GM23338 (cell line): ENCODE measurements around the gene GVQW3. TPM values are rescaled to one million over a fixed set of nuclear protein-coding genes. Genes with fewer than 3 reads are reported as not detected.

Experiments used
- ATAC-seq: fragments of 200-7000 bp; cut with Tn5 transposase; 3 replicates; pipeline ENCODE4 v1.9.1; 2020
- DNase-seq: peaks from one replicate; pipeline ENCODE4 v3.0.0-alpha.2; 2015; ENCODE audit warnings: low spot score
- H2AFZ ChIP-seq: fragments of 200-600 bp; sonication (generic); 2 replicates; pipeline ENCODE4 v1.8.0; 2016; ENCODE audit warnings: antibody characterized with exemption, mild to moderate bottlenecking, moderate library complexity
- H3F3A ChIP-seq: fragments of 200-600 bp; sonication (generic); replicated peaks from 2 replicates; pipeline ENCODE4 v1.8.0; 2017; ENCODE audit warnings: antibody characterized with exemption, mixed run types, low read depth
- H3K27ac ChIP-seq: fragments of 200-600 bp; sonication (generic); 2 replicates; pipeline ENCODE4 v1.6.1; 2016; ENCODE audit warnings: low read depth
- H3K27me3 ChIP-seq: fragments of 200-600 bp; sonication (generic); 2 replicates; pipeline ENCODE4 v1.8.0; 2016; ENCODE audit warnings: mild to moderate bottlenecking, mixed run types, moderate library complexity; ENCODE audit not compliant: insufficient read depth
- H3K36me3 ChIP-seq: fragments of 200-600 bp; sonication (generic); 2 replicates; pipeline ENCODE4 v1.8.0; 2016; ENCODE audit warnings: mild to moderate bottlenecking; ENCODE audit not compliant: insufficient read depth
- H3K4me1 ChIP-seq: fragments of 200-600 bp; sonication (generic); 2 replicates; pipeline ENCODE4 v1.8.0; 2016; ENCODE audit warnings: mild to moderate bottlenecking, moderate library complexity; ENCODE audit not compliant: insufficient read depth
- H3K4me2 ChIP-seq: fragments of 200-600 bp; sonication (generic); 2 replicates; pipeline ENCODE4 v1.7.1; 2017; ENCODE audit warnings: mixed run types
- H3K4me3 ChIP-seq: fragments of 200-600 bp; sonication (generic); 2 replicates; pipeline ENCODE4 v1.6.1; 2016; ENCODE audit warnings: mixed run types
- H3K79me2 ChIP-seq: fragments of 200-600 bp; sonication (generic); replicated peaks from 2 replicates; pipeline ENCODE4 v1.8.0; 2017; ENCODE audit warnings: mild to moderate bottlenecking; ENCODE audit not compliant: insufficient read depth
- H3K9me2 ChIP-seq: fragments of 200-600 bp; sonication (generic); 2 replicates; pipeline ENCODE4 v1.8.0; 2017; ENCODE audit not compliant: insufficient read depth
- H4K20me1 ChIP-seq: fragments of 200-600 bp; sonication (generic); replicated peaks from 2 replicates; pipeline ENCODE4 v1.8.0; 2017; ENCODE audit warnings: mild to moderate bottlenecking; ENCODE audit not compliant: insufficient read depth
- H3K27ac Mint-ChIP-seq: 2 replicates; pipeline ENCODE4 v1.8.0; 2020; ENCODE audit warnings: inconsistent platforms, mild to moderate bottlenecking, moderate library complexity, mixed read lengths
- H3K27me3 Mint-ChIP-seq: 3 replicates; pipeline ENCODE4 v1.8.0; 2022; ENCODE audit warnings: low read depth, mild to moderate bottlenecking, moderate library complexity, mixed read lengths, inconsistent platforms; ENCODE audit not compliant: insufficient read depth, poor library complexity
- H3K36me3 Mint-ChIP-seq: 3 replicates; pipeline ENCODE4 v1.8.0; 2021; ENCODE audit warnings: low read depth, mild to moderate bottlenecking, inconsistent platforms, moderate library complexity, mixed read lengths
- H3K4me1 Mint-ChIP-seq: 3 replicates; pipeline ENCODE4 v1.8.0; 2020; ENCODE audit warnings: mild to moderate bottlenecking, inconsistent platforms, mixed read lengths
- H3K4me3 Mint-ChIP-seq: 3 replicates; pipeline ENCODE4 v1.8.0; 2021; ENCODE audit warnings: moderate library complexity, mild to moderate bottlenecking, inconsistent platforms, mixed read lengths
- H3K9me3 Mint-ChIP-seq: 3 replicates; pipeline ENCODE4 v1.8.0; 2020; ENCODE audit warnings: moderate library complexity, mild to moderate bottlenecking, inconsistent platforms, mixed read lengths
- EZH2 ChIP-seq: fragments of 200-600 bp; sonication (generic); IDR thresholded peaks from one replicate; pipeline ENCODE4 v1.8.0; 2017; ENCODE audit warnings: antibody characterized with exemption, mild to moderate bottlenecking, low read depth; ENCODE audit not compliant: unreplicated experiment
- EZH2phosphoT487 ChIP-seq: fragments of 200-600 bp; sonication (generic); IDR thresholded peaks from one replicate; pipeline ENCODE4 v1.8.1; 2018; ENCODE audit warnings: antibody characterized with exemption; ENCODE audit not compliant: unreplicated experiment
- JUNB ChIP-seq: IDR thresholded peaks from one replicate; pipeline ENCODE4 v1.6.1; 2016; ENCODE audit warnings: antibody characterized with exemption; ENCODE audit not compliant: unreplicated experiment
- NANOG ChIP-seq: IDR thresholded peaks from 2 replicates; pipeline ENCODE4 v1.6.1; 2016; ENCODE audit warnings: antibody characterized with exemption, borderline replicate concordance
- POLR2AphosphoS5 ChIP-seq: IDR thresholded peaks from 2 replicates; pipeline ENCODE4 v1.6.1; 2016; ENCODE audit warnings: antibody characterized with exemption, low read depth
- STAT1 ChIP-seq: IDR thresholded peaks from one replicate; pipeline ENCODE4 v1.6.1; 2016; ENCODE audit warnings: antibody characterized with exemption; ENCODE audit not compliant: unreplicated experiment
- ZNF114 ChIP-seq: fragments of 250-450 bp; sonication (Bioruptor Pico); IDR thresholded peaks from 2 replicates; pipeline ENCODE4 v1.5.0; 2020; ENCODE audit warnings: mild to moderate bottlenecking, moderate library complexity
- ZNF331 ChIP-seq: fragments of 250-450 bp; sonication (Bioruptor Pico); IDR thresholded peaks from 2 replicates; pipeline ENCODE4 v1.5.0; 2020; ENCODE audit warnings: low read depth, mild to moderate bottlenecking, moderate library complexity
- polyA plus RNA-seq: library from polyadenylated mRNA; unstranded; fragments of >200 nt; fragmentation: Nextera tagmentation; extraction: Ambion mirVana; gene quantifications from 2 replicates; pipeline ENCODE4 v1.2.1, GENCODE V29; 2016
- total RNA-seq: library from RNA; depleted of rRNA; stranded (reverse); fragments of >200 nt; shearing (Covaris generic); gene quantifications from 2 replicates; pipeline ENCODE4 v1.2.3, GENCODE V29; 2014
- TF ChIP-seq, protein P1 (sequence below): IDR thresholded peaks from 2 replicates; pipeline ENCODE4 v1.6.1; 2016; ENCODE audit warnings: antibody characterized with exemption
- TF ChIP-seq, protein P2 (sequence below), 2 experiments: fragments of 200-600 bp in 1 of 2; sonication (generic) in 1 of 2; conservative IDR thresholded peaks; 2 replicates each; pipeline versions ENCODE4 v1.5.1 to v1.6.1; 2016 to 2017; ENCODE audit warnings: antibody characterized with exemption in 2 of 2, low read depth in 2 of 2, mild to moderate bottlenecking in 2 of 2, moderate library complexity in 1 of 2
- TF ChIP-seq, protein P3 (sequence below): fragments of 250-450 bp; sonication (Bioruptor Pico); IDR thresholded peaks from 2 replicates; pipeline ENCODE4 v1.5.0; 2020; ENCODE audit warnings: mild to moderate bottlenecking, moderate library complexity

GVQW3 gene
- total and polyA plus RNA-seq, 2 experiments from 2014 or later, result 3.5 to 4.9 TPM

DNA sequence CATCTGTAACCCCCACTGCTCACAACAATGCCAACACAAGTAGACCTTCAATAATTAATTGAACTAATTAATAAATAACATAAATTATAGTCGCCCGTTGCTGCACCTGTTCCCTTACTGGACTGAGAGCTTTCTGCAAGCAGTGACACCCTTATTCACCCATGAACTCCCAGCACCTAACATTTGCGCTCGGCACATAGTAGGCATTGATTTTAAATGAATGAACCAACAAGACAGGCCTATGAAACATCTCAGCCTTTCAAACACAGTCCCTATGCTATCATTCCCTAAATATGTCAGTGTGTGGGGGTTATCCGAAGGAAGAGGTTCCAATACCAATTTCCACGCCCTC, 1.3 kb upstream of the GVQW3 start (continued):
- TF ChIP-seq, protein P1, sequence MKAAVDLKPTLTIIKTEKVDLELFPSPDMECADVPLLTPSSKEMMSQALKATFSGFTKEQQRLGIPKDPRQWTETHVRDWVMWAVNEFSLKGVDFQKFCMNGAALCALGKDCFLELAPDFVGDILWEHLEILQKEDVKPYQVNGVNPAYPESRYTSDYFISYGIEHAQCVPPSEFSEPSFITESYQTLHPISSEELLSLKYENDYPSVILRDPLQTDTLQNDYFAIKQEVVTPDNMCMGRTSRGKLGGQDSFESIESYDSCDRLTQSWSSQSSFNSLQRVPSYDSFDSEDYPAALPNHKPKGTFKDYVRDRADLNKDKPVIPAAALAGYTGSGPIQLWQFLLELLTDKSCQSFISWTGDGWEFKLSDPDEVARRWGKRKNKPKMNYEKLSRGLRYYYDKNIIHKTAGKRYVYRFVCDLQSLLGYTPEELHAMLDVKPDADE, result no peak
- TF ChIP-seq EZH2phosphoT487, result no peak
- TF ChIP-seq POLR2AphosphoS5, result no peak
- TF ChIP-seq ZNF331, result no peak
- TF ChIP-seq, protein P2, sequence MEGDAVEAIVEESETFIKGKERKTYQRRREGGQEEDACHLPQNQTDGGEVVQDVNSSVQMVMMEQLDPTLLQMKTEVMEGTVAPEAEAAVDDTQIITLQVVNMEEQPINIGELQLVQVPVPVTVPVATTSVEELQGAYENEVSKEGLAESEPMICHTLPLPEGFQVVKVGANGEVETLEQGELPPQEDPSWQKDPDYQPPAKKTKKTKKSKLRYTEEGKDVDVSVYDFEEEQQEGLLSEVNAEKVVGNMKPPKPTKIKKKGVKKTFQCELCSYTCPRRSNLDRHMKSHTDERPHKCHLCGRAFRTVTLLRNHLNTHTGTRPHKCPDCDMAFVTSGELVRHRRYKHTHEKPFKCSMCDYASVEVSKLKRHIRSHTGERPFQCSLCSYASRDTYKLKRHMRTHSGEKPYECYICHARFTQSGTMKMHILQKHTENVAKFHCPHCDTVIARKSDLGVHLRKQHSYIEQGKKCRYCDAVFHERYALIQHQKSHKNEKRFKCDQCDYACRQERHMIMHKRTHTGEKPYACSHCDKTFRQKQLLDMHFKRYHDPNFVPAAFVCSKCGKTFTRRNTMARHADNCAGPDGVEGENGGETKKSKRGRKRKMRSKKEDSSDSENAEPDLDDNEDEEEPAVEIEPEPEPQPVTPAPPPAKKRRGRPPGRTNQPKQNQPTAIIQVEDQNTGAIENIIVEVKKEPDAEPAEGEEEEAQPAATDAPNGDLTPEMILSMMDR (conservative IDR thresholded peaks at IDR 0.05; ENCODE audit: low read depth in 2 of 2), result no peak
- no peak for TF ChIP-seq ZNF114 (CRISPR knock-in tag)
- TF ChIP-seq EZH2, result no peak

DNA sequence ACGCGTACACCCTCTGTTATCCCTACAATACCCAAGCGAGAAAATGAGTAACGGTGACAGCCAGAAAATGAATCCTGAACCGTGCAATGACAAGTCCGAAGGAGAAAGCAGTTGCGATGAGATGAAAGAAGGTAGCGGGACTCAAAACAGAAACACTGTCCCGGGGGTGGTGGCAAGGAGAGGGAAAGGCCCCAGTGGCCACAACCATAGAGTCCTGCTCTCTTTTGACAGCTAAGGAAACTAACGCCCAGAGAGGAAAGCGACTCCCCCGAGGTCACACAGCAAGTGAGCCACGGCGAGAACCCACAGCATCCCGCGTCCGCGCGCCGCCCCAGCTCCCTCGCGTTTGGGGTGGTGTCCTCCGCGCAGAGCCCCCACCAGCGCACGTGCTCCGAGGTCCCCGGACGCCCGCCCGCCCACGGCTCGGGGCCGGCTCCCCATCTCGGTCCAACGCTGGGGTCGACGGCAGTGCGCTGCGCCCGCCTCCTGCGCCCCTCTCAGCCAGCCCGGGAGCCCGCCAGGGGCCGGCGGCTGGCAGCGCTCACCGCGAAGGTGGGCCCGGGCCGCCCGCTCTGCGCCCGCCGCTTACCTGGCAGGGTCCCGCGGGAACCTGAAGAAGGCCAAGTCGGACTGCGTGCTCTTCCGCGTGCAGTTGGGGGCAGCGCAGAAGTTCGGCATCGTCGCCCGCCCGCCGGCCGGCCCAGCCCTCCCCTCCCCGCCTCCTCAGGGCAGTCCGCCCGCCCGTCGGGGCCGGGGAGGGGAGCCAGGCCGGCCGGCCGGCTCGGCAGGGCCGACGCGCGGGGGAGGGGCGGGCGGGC, 755 bp upstream of the GVQW3 start:
- Mint-ChIP-seq H3K4me1 (peaks cover 34% of the 10 kb centered on the region), H3K9me3 (no peaks in the 10 kb centered on the region)
- TF ChIP-seq JUNB (no peak), NANOG (no peak), STAT1 (no peak), EZH2 (no peak), ZNF114 (CRISPR knock-in tag) (no peak), ZNF331 (no peak), POLR2AphosphoS5 (no peak)
- TF ChIP-seq, protein P2 (conservative IDR thresholded peaks at IDR 0.05; ENCODE audit: low read depth in 2 of 2), result no peak
- TF ChIP-seq, protein P3, sequence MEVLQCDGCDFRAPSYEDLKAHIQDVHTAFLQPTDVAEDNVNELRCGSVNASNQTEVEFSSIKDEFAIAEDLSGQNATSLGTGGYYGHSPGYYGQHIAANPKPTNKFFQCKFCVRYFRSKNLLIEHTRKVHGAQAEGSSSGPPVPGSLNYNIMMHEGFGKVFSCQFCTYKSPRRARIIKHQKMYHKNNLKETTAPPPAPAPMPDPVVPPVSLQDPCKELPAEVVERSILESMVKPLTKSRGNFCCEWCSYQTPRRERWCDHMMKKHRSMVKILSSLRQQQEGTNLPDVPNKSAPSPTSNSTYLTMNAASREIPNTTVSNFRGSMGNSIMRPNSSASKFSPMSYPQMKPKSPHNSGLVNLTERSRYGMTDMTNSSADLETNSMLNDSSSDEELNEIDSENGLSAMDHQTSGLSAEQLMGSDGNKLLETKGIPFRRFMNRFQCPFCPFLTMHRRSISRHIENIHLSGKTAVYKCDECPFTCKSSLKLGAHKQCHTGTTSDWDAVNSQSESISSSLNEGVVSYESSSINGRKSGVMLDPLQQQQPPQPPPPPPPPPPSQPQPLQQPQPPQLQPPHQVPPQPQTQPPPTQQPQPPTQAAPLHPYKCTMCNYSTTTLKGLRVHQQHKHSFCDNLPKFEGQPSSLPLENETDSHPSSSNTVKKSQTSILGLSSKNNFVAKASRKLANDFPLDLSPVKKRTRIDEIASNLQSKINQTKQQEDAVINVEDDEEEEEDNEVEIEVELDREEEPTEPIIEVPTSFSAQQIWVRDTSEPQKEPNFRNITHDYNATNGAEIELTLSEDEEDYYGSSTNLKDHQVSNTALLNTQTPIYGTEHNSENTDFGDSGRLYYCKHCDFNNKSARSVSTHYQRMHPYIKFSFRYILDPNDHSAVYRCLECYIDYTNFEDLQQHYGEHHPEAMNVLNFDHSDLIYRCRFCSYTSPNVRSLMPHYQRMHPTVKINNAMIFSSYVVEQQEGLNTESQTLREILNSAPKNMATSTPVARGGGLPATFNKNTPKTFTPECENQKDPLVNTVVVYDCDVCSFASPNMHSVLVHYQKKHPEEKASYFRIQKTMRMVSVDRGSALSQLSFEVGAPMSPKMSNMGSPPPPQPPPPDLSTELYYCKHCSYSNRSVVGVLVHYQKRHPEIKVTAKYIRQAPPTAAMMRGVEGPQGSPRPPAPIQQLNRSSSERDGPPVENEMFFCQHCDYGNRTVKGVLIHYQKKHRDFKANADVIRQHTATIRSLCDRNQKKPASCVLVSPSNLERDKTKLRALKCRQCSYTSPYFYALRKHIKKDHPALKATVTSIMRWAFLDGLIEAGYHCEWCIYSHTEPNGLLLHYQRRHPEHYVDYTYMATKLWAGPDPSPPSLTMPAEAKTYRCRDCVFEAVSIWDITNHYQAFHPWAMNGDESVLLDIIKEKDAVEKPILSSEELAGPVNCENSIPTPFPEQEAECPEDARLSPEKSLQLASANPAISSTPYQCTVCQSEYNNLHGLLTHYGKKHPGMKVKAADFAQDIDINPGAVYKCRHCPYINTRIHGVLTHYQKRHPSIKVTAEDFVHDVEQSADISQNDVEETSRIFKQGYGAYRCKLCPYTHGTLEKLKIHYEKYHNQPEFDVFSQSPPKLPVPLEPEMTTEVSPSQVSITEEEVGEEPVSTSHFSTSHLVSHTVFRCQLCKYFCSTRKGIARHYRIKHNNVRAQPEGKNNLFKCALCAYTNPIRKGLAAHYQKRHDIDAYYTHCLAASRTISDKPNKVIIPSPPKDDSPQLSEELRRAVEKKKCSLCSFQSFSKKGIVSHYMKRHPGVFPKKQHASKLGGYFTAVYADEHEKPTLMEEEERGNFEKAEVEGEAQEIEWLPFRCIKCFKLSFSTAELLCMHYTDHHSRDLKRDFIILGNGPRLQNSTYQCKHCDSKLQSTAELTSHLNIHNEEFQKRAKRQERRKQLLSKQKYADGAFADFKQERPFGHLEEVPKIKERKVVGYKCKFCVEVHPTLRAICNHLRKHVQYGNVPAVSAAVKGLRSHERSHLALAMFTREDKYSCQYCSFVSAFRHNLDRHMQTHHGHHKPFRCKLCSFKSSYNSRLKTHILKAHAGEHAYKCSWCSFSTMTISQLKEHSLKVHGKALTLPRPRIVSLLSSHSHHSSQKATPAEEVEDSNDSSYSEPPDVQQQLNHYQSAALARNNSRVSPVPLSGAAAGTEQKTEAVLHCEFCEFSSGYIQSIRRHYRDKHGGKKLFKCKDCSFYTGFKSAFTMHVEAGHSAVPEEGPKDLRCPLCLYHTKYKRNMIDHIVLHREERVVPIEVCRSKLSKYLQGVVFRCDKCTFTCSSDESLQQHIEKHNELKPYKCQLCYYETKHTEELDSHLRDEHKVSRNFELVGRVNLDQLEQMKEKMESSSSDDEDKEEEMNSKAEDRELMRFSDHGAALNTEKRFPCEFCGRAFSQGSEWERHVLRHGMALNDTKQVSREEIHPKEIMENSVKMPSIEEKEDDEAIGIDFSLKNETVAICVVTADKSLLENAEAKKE, result no peak
- TF ChIP-seq, protein P1, result no peak

More for the DNA sequence above, 755 bp upstream of the GVQW3 start:
- Histone ChIP-seq H3K27ac (no peak overlapping the region), H3K4me2 (peak overlapping the region; percentile 98), H3K27me3 (no peaks in the 10 kb centered on the region), H3K36me3 (no peaks in the 10 kb centered on the region), H3K79me2 (peaks cover 74% of the 10 kb centered on the region), H3F3A (no peaks in the 10 kb centered on the region), H3K9me2 (no peaks in the 10 kb centered on the region), H4K20me1 (peaks cover 15% of the 10 kb centered on the region), H3K4me3 (peak overlapping the region; percentile 62), H2AFZ (peak overlapping the region; percentile 76), H3K4me1 (peaks cover 25% of the 10 kb centered on the region)
- Mint-ChIP-seq H3K36me3 (peaks cover 3% of the 10 kb centered on the region; the same call in 2 of the 3 replicates), H3K27me3 (peaks cover 13% of the 10 kb centered on the region), H3K4me3 (peak overlapping the region; percentile 90), H3K27ac (peak overlapping the region; percentile 37)
- ATAC-seq (peak; percentile 25), DNase-seq (peak; percentile 50)
